Lower lobe of right lung (tissue), 2 donors: ENCODE data around the gene MFRP. TPM values are rescaled to one million over a fixed set of nuclear protein-coding genes. Genes with fewer than 3 reads are reported as not detected.

Source experiments
- ATAC-seq, 2 donors: fragments of 200-7000 bp; cut with Tn5 transposase; one replicate each; pipeline ENCODE4 v1.9.1; 2020 to 2022; ENCODE audit warnings: mild to moderate bottlenecking in 2 of 2, moderate library complexity in 2 of 2
- DNase-seq: peaks from one replicate; pipeline ENCODE4 v3.0.0-alpha.2; 2020
- H3K27ac ChIP-seq: fragments of 200-600 bp; one replicate; pipeline ENCODE4 v1.8.0; 2022
- H3K27me3 ChIP-seq: fragments of 200-600 bp; one replicate; pipeline ENCODE4 v1.8.0; 2022; ENCODE audit warnings: low read depth
- H3K36me3 ChIP-seq: fragments of 200-600 bp; one replicate; pipeline ENCODE4 v1.8.0; 2022; ENCODE audit warnings: mild to moderate bottlenecking
- H3K4me1 ChIP-seq: fragments of 200-600 bp; one replicate; pipeline ENCODE4 v1.8.0; 2022
- H3K4me3 ChIP-seq: fragments of 200-600 bp; one replicate; pipeline ENCODE4 v1.8.0; 2022; ENCODE audit warnings: mild to moderate bottlenecking
- H3K9me3 ChIP-seq: fragments of 200-600 bp; one replicate; pipeline ENCODE4 v1.8.0; 2022
- CTCF ChIP-seq: fragments of 200-600 bp; IDR thresholded peaks from one replicate; pipeline ENCODE4 v1.8.0; 2022; ENCODE audit warnings: antibody characterized with exemption, mild to moderate bottlenecking
- intact Hi-C: fragments of 100-400 bp; cut with DNase I; formaldehyde crosslinking; loops from one replicate; pipeline ENCODE4 v1.11.0; 2022
- total RNA-seq: library from RNA; stranded (reverse); fragmentation: NEBNext Ultra II Directional; extraction: Animal tissue kit (Norgen Biotek cat#: 25700); gene quantifications from one replicate; pipeline ENCODE4 v1.2.1, GENCODE V29; 2021
- donor health status: DM: no; HTN: yes; CAD: no; lungs with severe emphysema.

Gene MFRP
- total RNA-seq, 1 donor from 2014 or later = not detected

- intact Hi-C loops = no loop called here
- no peak for TF ChIP-seq CTCF
- DNase-seq (no peak), ATAC-seq (no peak)
- H3K27me3 ChIP-seq = no peaks in the 10 kb centered on the region
- no peaks in the 10 kb centered on the region for H3K9me3 ChIP-seq
- no peak overlapping the region for H3K27ac ChIP-seq
- H3K36me3 ChIP-seq = no peaks in the 10 kb centered on the region
- peaks cover 54% of the 10 kb centered on the region for H3K4me1 ChIP-seq
- no peak overlapping the region for H3K4me3 ChIP-seq
Observed at GRCh38 chr11:119371067-119371601, 24.6 kb upstream of the MFRP start.

GRCh38 chr11:119370486-119371046 lies 24.1 kb upstream of the MFRP start:
- Histone ChIP-seq H3K4me1 (peaks cover 49% of the 10 kb centered on the region), H3K4me3 (no peak overlapping the region), H3K36me3 (no peaks in the 10 kb centered on the region), H3K27ac (peak overlapping the region; percentile 6), H3K9me3 (no peaks in the 10 kb centered on the region), H3K27me3 (no peaks in the 10 kb centered on the region)
- intact Hi-C loops = no loop called here
- TF ChIP-seq CTCF = no peak
- DNase-seq (no peak), ATAC-seq (peak; percentile 29 to 45)

GRCh38 chr11:119369132-119369925 lies 22.8 kb upstream of the MFRP start:
- Histone ChIP-seq H3K4me1 (peaks cover 40% of the 10 kb centered on the region), H3K4me3 (no peak overlapping the region), H3K9me3 (no peaks in the 10 kb centered on the region), H3K36me3 (no peaks in the 10 kb centered on the region), H3K27me3 (peaks cover 11% of the 10 kb centered on the region), H3K27ac (no peak overlapping the region)
- intact Hi-C loops = no loop called here
- TF ChIP-seq CTCF = no peak
- DNase-seq = no peak
- ATAC-seq = no peak

GRCh38 chr11:119368121-119369034 lies 21.9 kb upstream of the MFRP start:
- ATAC-seq (peak; percentile 31), DNase-seq (no peak)
- no peaks in the 10 kb centered on the region for H3K9me3 ChIP-seq
- peak overlapping the region; percentile 36 for H3K27ac ChIP-seq
- H3K4me3 ChIP-seq = no peak overlapping the region
- no peak for TF ChIP-seq CTCF
- peaks cover 18% of the 10 kb centered on the region for H3K27me3 ChIP-seq
- intact Hi-C loops = no loop called here
- H3K4me1 ChIP-seq = peaks cover 38% of the 10 kb centered on the region
- H3K36me3 ChIP-seq = no peaks in the 10 kb centered on the region

GRCh38 chr11:119367661-119368120 lies 21.2 kb upstream of the MFRP start:
- H3K27ac ChIP-seq = peak overlapping the region; percentile 36
- H3K36me3 ChIP-seq = no peaks in the 10 kb centered on the region
- intact Hi-C loops = no loop called here
- H3K27me3 ChIP-seq = peaks cover 21% of the 10 kb centered on the region
- H3K4me3 ChIP-seq = no peak overlapping the region
- H3K4me1 ChIP-seq = peaks cover 45% of the 10 kb centered on the region
- no peak for TF ChIP-seq CTCF
- no peaks in the 10 kb centered on the region for H3K9me3 ChIP-seq
- no peak for DNase-seq
- ATAC-seq = no peak
